DLD1 (cell line): ENCODE results near the gene EFS.
"Not testable (repeated sequence)": the region's sequence is repeated elsewhere in the genome, so short reads cannot be mapped to it uniquely, and the experiment has no call there.

Experiments used
- in situ Hi-C: cut with HindIII; loops from 2 replicates; pipeline ENCODE4 v1.10.0; 2017; ENCODE audit warnings: low sequenced_read_pairs

Gene EFS

GRCh38 chr14:23365036-23365731, at the start of gene EFS:
TSS of gene EFS (minus strand) at chr14:23365172. CDS start at chr14:23365025, 147 bp downstream.
- in situ Hi-C loops = no loop called here

DNA sequence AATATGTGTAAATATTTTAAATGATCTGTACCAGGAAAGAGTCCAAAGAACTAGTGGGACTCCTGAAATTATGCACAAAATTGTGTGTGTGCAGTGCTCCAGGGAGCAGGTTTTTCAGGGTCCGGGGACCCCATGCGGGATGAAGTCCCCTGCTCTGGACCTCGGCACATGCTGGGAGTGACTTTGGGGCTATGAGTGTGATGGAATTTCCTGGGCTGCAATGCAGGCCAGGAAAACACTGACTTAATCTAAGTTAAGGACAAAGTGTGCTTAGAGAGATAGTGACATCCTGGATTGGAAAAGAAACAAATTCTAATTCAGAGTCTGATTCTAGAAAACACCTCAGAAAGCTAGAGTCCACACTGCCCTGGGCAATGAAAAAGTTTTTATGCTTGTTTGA, 49.3 kb upstream of the EFS start:
- in situ Hi-C loops = no loop called here

- in situ Hi-C loops = no loop called here
These were observed 48.7 kb upstream of the EFS start for GRCh38 chr14:23413681-23414080.

GRCh38 chr14:23411563-23412525, 46.9 kb upstream of the EFS start:
- in situ Hi-C loops = no loop called here

- in situ Hi-C loops = no loop called here
These were observed 45.1 kb upstream of the EFS start for GRCh38 chr14:23409966-23410635.

GRCh38 chr14:23409475-23409874, 44.5 kb upstream of the EFS start:
- in situ Hi-C loops = no loop called here

- in situ Hi-C loops = no loop called here
These were observed 43.3 kb upstream of the EFS start for GRCh38 chr14:23408307-23408630.

DNA sequence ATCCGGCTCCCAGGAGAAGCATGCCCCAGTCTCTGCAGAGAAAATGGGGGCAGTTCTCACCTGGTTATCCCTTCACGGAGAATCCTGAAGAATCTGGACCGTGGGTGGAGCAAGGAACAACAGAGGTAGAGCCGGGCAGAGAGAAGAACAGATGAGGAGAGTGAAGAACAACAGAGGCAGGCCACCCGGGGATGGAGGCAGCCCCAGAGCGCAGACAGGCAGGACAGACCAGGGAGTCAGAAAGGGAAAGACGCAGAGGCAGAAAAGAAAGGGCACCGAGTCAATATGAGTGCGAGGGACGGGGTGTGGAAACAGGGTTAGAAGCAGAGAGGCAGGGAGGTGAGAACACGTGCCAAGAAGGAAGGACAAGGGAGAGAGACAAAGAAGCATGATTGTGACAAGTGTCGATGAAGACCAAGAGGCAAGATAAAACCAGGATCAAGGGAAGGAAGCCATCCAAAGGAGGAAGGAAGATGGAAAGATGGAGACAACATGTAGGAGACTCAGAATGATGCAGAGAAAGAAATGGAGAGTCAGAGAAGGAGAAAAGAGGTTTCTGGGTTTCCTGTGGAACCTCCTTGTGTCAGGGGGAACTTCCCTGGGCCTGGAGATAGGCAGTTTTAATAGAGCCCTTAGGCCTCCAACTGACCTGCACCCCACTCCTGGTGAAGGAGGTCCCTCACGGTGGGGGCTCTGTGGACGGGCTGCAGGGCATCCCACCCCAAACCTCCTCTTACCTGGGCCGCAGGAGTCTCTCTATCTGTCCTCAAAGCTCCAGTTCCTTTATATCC, 42.7 kb upstream of the EFS start, which contains the start of gene MYH6:
Gene MYH6 (minus strand): TSS at position 758 of the 791 bp plus-strand sequence. CDS start 1,050 bp downstream, outside the sequence.
- in situ Hi-C loops = no loop called here

DNA sequence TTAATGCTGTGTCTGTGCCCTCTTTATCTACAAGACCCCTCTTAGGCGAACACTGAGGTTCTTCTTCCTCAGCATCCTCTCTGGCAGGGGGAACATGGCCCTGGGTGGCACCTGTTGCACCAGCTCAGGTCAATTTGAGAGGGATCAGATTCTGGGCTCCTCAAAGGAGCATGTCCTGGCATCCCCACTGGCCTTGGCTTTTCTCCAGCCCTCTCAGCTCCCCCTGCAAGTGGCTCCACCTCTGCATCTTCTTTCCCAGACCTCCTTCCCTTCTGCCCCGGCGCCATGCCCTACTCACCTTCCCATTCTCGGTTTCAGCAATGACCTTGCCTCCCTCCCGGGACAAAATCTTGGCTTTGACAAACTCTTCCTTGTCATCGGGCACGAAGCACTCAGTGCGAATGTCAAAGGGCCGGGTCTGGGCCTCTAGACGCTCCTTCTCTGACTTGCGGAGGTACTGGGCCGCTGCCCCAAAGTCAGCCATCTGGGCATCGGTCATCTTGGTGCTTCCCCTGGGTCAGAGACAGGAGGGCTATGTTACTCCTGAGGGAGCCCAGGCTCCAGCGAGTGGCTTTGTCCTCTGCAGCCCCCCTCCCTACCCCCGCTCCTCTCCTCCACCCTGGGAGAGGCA, 41.9 kb upstream of the EFS start:
- in situ Hi-C loops = no loop called here

DNA sequence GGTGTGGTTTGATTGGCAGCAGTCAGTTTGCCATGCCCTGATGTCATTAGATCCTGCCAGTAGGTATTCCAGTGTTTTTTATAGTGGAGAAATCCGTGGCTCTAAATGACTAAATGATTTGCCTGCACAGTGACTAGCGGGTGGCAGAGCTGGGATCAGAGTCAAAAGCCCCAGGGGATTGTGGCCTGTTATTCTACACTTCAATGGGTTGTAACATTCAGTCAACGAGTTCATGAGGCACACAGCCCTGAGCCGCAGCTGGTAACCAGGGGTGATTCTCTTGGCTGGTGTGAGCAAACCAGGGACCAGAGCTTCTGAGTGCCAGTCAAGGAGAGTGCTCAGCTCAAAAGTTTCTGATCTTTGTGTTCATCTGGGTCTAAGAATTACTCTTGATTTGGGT, 41.3 kb upstream of the EFS start:
- in situ Hi-C loops = no loop called here

- in situ Hi-C loops = no loop called here
These were observed 40.6 kb upstream of the EFS start for GRCh38 chr14:23405516-23406025.

DNA sequence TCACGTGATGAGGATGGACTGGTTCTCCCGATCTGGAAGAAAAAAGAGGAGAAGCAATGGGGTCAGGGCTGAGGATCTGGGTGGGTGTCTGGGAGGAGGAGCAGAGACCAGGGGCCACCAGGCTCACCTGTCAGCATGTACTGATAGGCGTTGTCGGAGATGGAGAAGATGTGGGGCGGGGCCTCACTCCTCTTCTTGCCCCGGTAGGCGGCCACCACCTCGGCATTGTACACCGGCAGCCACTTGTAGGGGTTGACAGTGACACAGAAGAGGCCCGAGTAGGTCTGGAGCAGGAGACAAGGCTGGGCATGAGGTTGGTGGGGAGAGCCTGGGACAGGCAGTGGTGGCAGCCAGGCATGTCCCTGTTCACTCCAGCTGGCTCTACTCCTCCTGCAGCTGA, 40.1 kb upstream of the EFS start:
- in situ Hi-C loops = no loop called here

- in situ Hi-C loops = no loop called here
These were observed 39.4 kb upstream of the EFS start for GRCh38 chr14:23404331-23404900.

DNA sequence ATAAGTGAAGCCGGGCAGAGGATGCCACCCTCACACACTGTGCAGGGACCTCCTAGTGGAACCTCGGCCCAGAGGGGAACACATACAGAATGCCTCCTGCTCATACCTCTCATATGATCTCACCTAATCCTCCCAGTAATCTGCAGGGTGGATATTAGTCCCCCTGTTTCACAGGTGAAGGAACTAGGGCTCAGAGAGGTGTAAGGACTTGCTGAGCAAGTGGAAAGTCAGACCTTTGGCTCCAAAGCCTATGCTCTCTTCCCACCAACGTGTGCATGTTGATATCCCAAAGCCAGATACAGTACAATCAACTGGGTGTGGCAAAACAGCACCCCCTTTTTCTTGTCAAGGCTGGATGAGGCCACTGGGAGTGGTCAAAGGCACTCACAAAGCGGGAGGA, 38.9 kb upstream of the EFS start:
- in situ Hi-C loops = no loop called here

GRCh38 chr14:23403139-23403438, 38.1 kb upstream of the EFS start:
- in situ Hi-C loops = no loop called here

DNA sequence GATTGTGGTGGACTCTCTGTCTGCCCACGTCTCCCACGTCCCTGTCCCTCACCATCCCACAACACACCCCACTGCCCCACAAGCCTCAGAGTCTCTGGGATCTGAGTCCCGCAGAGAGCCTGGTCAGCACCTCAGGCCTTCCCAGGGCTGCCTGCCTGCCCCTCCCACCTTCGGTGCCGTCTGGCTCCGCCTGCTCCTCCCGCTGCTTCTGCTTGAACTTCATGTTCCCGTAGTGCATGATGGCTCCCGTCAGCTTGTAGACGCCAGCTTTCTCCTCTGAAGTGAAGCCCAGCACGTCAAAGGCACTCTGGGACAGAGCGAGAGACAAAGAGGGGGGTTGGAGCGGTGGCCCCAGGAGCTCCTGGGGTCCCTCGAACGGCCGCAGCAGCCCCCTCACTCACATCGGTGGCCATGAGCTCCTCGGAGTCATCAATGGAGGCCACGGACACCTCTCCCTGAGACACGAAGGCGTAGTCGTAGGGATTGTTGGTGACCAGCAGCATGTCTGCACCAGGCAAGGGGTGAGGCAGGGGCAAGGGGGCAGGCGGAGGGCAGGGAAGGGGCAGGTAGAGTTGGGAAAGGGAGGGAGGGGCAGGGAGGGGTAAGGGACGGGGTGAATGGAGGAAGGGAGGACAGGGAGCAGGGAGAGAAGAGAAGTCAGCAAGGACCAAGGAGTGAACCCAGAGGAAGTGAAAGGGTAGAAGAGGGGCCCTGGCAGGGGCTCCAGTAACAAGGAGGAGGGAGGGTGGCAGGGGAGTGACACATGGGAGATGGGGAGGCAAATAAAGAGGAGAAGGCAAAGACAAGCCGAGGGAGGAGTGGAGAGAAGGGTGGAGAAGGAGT, 37.5 kb upstream of the EFS start:
- in situ Hi-C loops = no loop called here

DNA sequence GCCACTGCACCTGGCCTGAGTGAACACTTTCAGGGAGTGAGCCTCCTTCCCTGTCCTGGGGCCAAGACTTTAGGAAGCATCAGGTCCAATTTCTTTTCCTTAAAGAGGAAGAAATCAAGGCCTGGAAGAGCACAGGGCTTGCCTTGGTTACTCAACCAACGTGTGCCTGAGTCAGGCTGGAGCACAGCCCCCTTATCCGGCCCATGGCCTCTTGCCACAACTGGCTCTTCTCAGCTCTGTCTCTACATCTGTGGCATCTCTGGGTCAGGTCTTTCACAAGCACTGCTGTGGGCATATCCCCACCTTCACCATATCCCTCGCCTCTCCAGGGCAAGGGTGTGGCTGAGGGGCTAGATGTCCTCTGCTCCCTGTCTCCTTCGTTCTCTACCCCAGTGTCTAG, 36.3 kb upstream of the EFS start:
- in situ Hi-C loops = no loop called here

- in situ Hi-C loops = not testable (repeated sequence)
These were observed 35.7 kb upstream of the EFS start for GRCh38 chr14:23400496-23401149.

DNA sequence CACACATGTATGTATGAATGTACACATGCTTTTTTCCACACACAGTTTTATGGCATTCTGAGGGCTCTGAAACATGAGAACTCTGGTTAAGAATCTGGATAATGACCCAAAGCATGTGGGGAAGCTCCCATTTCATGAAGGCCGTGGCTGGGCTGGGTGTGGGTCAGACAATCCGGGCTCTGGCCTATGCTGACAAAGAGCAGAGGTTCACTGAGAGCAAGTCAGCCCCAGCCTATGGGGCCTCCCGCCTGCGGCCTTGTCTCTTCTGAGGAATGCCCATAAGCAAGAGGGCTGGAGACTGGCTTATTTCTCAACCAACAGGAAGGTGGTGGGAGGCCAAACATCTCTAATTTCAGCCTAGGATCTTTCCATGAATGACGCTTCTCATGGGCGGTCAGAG, 34.6 kb upstream of the EFS start:
- in situ Hi-C loops = no loop called here
